ENCODE measurements around the gene LAMP5.

DNA sequence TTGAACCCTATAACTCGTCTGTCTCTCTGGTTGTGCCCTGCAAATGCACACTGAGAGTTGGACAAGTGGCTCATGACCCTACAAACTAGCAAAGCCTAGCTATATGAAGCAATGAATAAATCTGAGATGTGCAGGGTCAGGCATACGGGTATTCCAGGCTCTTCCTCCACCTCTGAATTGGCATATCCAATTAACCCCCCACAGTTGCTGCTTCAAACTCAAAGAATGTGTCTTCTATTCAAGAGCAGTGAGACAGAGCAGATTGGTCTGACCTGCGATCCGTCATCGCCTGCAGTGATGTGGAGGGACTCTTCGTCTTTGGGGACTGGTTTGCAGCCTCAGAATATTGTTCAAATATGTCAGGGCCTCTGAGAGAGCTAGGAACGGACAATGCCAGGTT is 59.8 kb downstream of the LAMP5 start:
- TF ChIP-seq DDX20 (tag; IDR thresholded peaks at IDR 0.05; ENCODE audit: low read depth) = no peak
- TF ChIP-seq ZNF232 (CRISPR knock-in tag; IDR thresholded peaks at IDR 0.05) = no peak
- TF ChIP-seq, protein P1, sequence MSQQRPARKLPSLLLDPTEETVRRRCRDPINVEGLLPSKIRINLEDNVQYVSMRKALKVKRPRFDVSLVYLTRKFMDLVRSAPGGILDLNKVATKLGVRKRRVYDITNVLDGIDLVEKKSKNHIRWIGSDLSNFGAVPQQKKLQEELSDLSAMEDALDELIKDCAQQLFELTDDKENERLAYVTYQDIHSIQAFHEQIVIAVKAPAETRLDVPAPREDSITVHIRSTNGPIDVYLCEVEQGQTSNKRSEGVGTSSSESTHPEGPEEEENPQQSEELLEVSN (IDR thresholded peaks at IDR 0.05; ENCODE audit: borderline replicate concordance in 1 of 2, extremely low read depth in 1 of 2, insufficient read depth in 1 of 2, insufficient read length in 1 of 2, low read depth in 1 of 2, low read length in 1 of 2, poor library complexity in 1 of 2, severe bottlenecking in 1 of 2) = no peak
- TF ChIP-seq HMG20A (CRISPR knock-in tag; conservative IDR thresholded peaks at IDR 0.05) = no peak
- TF ChIP-seq YY1 (IDR thresholded peaks at IDR 0.05; ENCODE audit: borderline replicate concordance in 1 of 3, control insufficient read depth in 1 of 3, extremely low read depth in 1 of 3, insufficient read depth in 3 of 3, insufficient read length in 1 of 3, insufficient replicate concordance in 2 of 3, low read depth in 1 of 3, low read length in 2 of 3) = no peak
- no peak for TF ChIP-seq EZH2 (IDR thresholded peaks at IDR 0.05; ENCODE audit: borderline replicate concordance, low read depth, low read length)
- TF ChIP-seq BRCA1 (IDR thresholded peaks at IDR 0.05) = no peak
- no peak for TF ChIP-seq BRCA1 (CRISPR knock-in tag; IDR thresholded peaks at IDR 0.05)
- no peak for TF ChIP-seq ELF4 (CRISPR knock-in tag; IDR thresholded peaks at IDR 0.05)
- TF ChIP-seq ZNF274 (IDR thresholded peaks at IDR 0.05; ENCODE audit: borderline replicate concordance, low read depth, low read length) = no peak
- TF ChIP-seq GATA2 (CRISPR knock-in tag; IDR thresholded peaks at IDR 0.05) = no peak
- TF ChIP-seq ZNF830 (CRISPR knock-in tag; IDR thresholded peaks at IDR 0.05) = no peak

Measured in K562 (cell line).